Stimulated activated CD4-positive, alpha-beta T cell treated with anti-CD3 and anti-CD28 coated beads, Interleukin-1b, Interleukin-23, amount 100 ng/mL, for 48 hours (primary cell): ENCODE results near the gene EED.

Experiments
- DNase-seq: peaks from one replicate; pipeline ENCODE4 v3.0.0-alpha.2; 2020

EED gene, protein sequence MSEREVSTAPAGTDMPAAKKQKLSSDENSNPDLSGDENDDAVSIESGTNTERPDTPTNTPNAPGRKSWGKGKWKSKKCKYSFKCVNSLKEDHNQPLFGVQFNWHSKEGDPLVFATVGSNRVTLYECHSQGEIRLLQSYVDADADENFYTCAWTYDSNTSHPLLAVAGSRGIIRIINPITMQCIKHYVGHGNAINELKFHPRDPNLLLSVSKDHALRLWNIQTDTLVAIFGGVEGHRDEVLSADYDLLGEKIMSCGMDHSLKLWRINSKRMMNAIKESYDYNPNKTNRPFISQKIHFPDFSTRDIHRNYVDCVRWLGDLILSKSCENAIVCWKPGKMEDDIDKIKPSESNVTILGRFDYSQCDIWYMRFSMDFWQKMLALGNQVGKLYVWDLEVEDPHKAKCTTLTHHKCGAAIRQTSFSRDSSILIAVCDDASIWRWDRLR

DNA sequence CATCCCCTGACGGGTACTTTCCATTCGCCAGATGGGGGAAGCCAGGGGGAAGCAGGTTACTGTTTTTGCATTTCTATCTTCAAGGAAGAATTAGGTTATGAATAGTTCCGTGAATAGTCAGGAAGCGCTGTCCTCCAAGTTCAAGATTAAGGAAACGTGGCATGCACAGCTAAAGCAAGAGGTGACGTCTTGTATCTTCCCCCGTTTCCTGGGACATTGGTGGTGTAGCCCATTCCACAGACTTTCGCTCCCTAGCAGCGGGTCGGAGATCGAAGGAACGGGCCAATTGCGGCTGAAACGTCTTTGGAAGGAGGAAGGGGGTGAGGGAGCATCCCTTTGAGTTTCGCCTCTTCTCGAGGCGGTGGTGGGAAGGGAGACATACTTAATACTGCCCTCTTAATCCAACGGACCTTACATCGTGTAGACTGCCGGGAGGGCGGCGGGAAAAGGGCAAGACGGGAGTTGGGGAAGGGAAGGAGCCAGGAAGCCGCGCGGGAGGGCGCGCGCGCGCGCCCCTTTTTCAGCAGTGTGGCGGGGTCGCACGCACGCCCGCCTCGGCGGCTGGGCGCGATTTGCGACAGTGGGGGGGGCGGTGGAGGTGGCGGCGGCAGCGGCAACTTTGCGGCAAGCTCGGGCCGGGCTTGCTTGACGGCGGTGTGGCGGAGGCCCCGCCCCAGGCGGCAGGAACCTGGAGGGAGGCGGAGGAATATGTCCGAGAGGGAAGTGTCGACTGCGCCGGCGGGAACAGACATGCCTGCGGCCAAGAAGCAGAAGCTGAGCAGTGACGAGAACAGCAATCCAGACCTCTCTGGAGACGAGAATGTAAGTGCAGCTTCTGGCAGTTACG, at the start of gene EED:
Gene EED, plus strand, starts transcription at position 232 of the 847 bp plus-strand sequence. Its CDS starts 477 bp downstream, at position 709.
- DNase-seq = peak; percentile 96

DNA sequence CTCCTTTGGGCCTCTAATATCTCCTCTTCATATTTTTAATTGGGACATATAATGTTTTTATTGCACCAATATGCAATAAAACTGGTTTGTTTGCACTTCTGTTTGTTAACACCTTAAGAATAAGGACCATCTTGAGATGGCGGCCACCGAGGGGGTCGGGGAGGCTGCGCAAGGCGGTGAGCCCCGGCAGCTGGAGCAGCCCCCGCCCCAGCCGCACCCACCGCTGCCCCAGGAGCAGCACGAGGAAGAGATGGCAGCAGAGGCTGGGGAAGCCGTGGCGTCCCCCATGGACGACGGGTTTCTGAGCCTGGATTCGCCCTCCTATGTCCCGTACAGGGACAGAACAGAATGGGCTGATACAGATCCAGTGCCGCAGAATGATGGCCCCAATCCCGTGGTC, 49.6 kb upstream of the EED start:
- DNase-seq = no peak

DNA sequence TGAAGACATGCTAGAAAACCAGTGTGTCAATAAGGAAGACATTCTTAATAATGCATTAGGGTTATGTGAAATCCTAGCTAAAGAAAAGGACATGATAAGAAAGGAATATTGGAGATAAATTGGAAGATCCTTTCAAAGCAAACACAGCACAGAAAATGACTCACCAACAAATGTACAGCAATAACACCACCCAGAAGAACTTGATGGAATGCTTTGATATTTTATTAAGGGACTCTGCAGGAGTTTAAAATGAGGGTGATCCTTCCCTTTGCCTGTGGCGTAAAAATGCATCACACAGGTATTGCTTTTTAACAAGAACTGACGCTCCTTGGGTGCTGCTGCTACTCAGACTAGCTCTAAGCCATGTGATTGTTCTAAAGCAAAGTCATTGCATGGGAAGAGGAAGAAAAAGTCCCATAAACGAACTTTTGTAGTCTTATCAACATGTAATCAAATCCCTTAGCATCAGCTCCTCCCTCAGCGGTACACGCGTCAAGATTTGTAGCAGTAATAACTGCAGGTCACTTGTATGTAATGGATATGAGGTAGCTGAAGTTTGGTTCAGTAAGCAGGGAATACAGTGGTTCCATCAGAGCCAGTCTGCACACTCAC, 48.4 kb upstream of the EED start:
- no peak for DNase-seq

DNA sequence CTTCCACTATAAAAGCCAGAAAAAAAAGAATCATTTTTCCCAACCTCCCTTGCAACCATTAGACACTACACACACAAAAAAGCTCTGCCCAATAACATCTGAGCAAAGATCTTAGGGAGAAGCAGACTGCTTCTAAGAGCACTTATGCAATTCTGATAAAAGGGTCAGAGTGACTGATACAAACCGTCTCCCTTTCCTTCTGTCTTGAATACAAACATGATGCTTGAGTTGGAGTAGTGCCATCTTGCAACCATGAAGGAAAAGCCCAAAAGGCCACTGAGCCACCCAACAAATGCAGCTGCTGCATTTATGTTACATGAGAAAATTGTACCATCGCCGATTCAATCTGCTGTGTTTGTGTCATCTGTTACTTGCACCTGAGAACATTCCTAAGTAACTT, 47.6 kb upstream of the EED start:
- DNase-seq = no peak

DNA sequence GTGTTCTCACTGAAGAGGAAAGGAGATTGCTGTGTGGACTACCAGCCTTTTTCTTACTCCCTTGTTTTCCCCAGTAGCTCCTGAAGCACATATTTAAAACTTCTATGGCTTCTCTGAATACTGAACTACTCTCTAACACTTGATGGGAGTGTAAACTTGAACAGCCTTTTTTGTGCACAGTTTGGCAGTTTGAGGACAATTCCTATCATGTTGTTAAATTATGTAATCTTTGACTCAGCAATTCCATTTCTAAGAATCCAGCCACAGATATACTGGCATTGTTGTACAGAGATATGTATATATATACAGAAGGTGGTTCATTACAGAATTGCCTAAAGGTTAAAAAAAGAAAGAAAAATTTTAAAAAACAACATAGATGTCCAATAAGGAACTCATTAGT, 47.1 kb upstream of the EED start:
- DNase-seq = no peak

- DNase-seq = no peak
These were observed 46.4 kb upstream of the EED start for GRCh38 chr11:86198139-86198538.

GRCh38 chr11:86199354-86199753, 45.2 kb upstream of the EED start:
- DNase-seq = no peak

DNA sequence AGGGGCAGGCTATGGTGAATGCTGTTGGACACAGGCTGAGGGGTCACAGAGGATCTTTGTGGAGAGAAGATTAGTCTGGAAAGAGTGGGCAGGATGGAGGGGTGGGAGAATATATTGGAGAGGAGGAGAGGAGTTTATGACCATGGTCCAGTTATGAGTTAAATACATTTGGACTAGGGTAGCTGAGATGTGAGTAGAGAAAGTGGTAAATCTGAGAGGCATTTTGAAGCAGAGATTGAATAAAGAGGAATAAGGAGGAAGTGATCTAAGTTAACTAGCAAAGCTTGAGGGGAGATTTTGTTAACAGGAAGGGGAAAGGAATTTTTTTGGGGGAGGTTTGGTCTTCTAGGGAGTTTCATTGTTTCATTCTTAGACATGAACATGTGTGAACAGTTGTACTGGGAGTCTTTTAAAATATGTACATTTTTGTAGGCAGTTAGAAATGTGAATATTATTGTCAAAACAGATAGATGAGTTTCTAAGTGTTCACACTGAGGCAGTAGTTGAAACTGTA, 43.1 kb upstream of the EED start:
- DNase-seq = no peak

GRCh38 chr11:86202013-86202336, 42.6 kb upstream of the EED start:
- DNase-seq = no peak

- DNase-seq = no peak
These were observed 40.2 kb upstream of the EED start for GRCh38 chr11:86204356-86204755.

DNA sequence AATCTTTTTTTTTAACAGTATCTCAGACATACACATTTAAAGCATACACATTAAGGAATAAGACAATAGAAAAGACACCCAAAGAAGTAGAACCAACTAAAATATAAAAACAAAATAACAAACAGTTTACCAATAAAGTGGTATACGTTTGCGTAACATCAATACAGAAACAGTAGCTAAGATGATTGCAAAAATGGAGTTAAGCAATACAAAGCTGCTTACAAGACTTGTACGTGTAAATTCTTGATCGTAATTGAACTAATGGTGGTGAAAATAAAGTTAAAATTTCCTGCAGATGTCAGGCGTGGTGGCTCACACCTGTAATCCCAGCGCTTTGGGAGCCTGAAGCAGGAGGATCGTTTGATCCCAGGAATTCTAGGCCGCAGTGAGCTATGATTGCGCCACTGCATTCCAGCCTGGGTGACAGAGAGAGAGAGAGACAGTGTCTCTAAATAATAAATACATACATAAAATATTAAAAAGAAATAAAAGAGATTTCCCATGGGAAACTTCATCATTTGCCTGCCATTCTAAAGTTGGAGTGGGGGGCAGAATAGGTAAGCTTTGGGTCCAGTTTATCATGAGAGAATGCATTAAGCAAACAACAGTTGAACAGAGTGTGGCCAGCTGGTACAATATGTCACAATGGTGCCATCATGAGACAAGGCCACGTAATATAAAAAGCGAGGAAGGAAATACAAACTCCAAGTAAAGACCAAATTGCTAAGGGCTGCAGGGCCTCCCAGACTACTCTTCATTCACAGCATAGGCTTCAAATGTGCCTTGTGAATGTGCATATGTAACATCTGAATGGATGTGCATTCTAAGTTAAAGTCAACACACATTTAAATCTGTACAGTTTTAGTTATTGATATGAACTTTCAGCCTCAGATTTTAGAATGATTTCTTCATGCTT, 38.9 kb upstream of the EED start:
- no peak for DNase-seq

- no peak for DNase-seq
These were observed 38.2 kb upstream of the EED start for GRCh38 chr11:86206337-86206695.

DNA sequence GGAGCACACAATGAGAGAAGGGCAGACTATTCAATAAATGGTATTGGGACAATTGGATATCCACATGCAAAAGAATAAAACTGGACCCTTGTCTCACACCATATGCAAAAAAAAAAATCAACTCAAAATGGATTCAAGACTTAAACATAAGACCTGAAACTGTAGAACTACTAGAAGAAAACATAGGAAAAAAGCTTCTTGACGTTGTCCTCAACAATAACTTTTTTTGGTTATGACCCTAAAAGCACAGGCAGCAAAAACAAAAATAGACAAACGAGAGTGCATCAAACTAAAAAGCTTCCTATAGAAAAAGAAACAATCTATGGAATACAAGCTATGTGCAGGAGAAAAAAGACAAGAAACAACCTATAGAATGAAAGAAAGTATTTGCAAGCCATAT, 37.1 kb upstream of the EED start:
- no peak for DNase-seq

DNA sequence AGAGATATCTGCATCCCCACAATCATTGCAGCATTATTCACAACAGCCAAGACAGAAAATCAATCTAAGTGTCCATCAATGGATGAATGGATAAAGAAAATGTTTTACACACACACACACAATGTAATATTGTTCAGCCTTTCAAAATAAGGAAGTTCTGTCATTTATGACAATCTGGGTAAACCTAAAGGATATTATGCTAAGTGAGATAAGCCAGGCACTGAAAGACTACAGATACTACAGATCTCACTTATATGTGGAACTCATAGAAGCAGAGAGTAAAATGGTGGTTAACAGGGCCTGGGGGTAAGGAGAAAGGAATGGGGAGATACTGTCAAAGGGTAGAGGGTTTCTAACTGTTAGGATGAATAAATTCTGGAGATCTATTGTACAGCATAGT, 36.0 kb upstream of the EED start:
- DNase-seq = no peak

DNA sequence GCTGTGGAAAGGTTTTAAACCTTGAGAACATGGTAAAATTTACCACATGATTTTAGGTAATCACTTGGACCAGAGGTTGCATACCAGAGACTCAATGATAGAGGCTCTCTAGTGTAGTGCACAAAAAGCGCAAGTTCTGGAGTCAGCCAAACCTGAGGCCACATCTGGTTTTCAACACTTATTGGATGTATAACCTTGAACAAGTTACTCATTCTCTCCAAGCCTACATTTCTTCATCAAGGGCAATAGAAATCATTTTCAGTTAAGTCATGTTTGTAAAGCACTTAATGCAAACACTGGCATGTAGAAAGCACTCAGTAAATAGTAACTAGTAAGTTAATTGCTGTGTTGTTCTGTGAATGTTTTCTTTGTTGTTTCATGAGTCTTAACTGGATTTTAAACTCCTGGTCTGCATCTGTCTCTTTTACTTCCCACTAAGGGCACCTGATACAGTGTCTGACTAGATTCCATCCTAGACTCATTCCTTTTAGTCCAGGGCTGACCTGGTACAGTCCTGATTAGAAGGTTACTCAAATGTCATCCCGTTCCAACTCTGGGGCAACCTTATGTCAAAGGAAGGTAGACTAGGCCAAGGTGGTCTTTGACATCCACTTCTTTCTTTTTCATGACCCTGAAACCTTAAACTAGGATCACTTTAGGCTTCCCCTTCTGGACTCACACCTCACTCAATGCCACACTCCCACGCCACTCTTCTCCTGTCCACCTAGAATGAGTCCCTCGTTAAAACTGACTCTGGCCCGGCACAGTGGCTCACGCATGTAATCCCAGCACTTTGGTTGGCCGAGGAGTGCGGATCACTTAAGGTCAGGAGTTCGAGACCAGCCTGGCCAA, 34.5 kb upstream of the EED start:
- DNase-seq = no peak

DNA sequence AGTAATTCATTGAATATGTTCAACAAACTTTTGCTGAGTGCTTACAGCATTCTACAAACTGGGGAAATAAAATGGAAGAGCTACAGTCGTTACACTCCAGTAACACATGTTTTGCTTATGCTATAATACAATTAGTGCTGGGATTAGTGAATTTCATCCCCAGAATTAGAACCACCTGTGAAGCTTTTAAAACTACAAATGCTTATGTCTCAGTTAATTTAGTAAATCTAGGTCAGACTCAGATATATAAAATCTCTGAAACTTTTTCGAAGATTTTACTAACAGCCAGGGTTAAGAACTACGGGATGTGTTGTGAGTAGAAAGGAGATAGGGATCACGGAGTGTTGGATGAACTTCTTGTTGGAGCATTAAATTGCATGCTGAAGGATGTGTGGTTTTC, 33.7 kb upstream of the EED start:
- no peak for DNase-seq

DNA sequence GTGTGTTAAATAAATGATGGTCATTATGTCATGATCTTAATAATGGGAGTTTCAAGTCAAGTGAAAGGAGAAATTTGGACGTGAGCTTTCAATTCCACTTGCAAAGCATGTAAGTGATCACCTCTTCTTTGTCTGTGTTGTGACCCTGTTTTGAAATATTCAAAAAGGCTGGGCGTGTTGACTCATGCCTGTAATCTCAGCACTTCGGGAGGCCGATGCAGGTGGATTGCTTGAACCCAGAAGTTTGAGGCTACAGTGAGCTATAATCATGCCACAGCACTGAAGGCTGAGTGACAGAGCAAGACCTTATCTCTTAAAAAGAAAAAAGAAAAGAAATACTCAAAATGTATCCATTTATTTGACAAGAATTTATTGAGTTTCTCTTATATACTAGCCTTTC, 32.9 kb upstream of the EED start:
- peak; percentile 27 for DNase-seq

DNA sequence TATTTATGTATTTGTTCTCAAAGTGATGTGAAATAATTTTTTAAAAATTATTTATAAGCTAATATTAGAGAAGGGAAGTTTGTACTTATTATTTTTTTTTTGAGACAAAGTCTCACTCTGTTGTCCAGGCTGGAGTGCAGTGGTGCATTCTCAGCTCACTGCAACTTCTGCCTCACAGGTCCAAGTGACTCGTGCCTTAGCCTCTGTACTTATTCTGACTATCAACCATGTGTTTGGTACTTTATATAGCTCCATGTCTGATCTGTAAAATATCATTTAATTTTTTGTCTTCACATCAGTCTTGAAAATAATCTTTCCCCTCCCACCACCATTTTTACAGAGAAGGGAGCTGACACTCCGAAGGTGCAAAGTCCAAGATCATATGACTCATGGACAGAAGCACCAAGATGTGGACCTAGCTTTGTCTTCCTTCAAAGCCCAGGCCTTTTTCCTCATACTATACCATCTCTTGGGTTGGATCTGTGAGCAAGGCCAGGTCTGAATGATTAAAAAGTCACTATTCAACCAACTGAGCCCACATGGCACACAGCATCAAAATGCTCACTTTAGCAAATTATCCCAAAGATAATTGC, 32.4 kb upstream of the EED start:
- no peak for DNase-seq

DNA sequence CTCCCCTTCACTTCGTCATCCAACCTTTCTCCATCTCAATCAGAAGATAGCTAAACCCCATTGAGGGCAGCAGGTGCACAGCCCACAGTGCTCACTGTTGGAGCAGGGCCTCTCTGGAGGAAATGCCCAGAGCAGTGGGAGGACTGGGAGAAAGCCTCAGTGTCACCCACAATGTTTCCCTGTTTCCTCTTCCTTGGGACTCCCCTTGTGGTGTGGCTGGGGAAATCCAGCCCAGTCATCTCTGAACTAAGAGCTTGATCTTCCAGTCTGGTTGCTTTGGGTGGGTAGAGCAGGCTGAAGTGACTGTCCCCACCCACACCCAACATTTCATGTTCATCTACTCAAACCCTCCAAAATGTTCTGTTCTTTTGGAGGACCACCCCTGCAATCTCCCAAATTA, 29.8 kb upstream of the EED start:
- DNase-seq = peak; percentile 87

DNA sequence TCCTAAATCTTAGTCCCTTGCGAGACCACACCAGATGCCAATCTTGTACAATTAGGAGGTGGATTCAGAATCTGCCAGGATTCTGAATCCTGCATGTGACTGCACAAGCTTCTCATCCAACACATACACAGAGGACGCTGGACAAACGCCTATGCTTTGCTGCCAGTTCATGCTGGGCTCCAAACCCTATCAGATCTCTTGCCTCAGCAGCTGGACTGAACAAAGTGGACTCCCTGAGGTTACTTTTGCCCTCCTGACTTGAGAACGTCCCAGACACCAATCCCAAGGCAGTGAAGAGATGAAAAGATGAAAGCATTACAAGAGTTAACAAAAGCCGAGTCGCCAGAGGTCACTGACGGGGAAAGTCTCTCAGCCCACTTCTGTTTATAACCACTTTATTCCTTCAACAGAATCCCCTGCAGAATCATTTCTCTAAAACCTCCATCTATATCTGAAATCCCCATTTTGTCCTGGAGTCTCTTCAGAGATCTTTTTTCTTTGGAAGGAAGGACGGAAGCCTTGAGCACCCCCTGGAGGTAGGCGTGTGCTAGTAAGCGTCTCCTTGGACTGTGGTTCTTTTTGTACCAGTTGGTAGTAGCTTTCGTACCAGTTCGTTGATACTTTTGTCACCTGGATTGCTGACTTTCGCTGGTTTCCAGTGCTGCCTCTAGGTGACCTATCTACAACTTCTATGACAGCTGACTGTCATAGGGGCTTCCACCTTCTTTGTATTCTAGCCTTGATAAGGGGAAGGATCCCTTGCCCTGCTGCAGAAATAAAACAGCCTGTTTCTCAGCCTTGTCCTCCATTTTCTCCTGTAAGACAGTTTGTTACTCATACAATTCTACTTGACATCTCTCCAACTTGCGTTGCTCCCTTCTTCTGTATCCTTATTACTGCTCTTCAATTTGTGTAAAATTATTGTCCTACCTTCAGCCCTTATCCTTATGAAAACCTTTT, 26.1 kb upstream of the EED start:
- DNase-seq = peak; percentile 64
